ENCODE data around the gene SLC25A33. TPM values are rescaled to one million over a fixed set of nuclear protein-coding genes. Genes with fewer than 3 reads are reported as not detected.
A peak's percentile ranks its signal among the peaks of the same experiment; 100 is the strongest.

Gene SLC25A33
- total RNA-seq, 1 donor from 2014 or later, result 6.4 TPM

DNA sequence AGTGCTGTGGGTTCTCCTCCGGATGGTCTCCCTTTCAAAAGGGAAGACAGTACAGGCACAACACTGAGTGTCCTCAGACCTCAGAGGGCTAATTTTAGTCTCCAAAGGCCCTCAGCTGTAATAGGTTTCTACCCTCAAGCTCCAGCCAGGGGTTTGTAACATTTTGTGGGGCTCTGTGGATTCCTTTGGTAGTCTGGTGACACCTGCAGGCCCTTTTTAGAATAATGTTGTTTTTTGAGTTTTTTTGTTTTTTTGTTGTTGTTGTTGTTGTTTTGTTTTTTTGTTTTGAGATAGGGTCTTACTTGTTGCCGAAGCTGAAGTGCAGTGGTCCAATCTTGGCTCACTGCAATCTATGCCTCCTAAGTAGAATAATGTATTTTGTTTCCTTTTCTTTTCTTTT, 34.5 kb downstream of the SLC25A33 start:
- DNase-seq (ENCODE audit: extremely low spot score in 2 of 2), result no peak
- no peak overlapping the region for H3K4me3 ChIP-seq
- H3K36me3 ChIP-seq, result no peaks in the 10 kb centered on the region
- TF ChIP-seq POLR2A (IDR thresholded peaks at IDR 0.05) (no peak), POLR2AphosphoS5 (IDR thresholded peaks at IDR 0.05; ENCODE audit: insufficient read depth in 1 of 2, low read depth in 1 of 2) (no peak), CTCF (IDR thresholded peaks at IDR 0.05) (peak in 1 of 3 experiments; percentile 12)
- no peaks in the 10 kb centered on the region for H3K9me3 ChIP-seq
- H3K4me1 ChIP-seq, result no peaks in the 10 kb centered on the region
- intact Hi-C loops (cut with DNase I), result loop anchor here (5.0 kb wide), 1 partner anchor 76 kb away; no protein-coding TSS in a partner anchor
- no peaks in the 10 kb centered on the region for H3K27me3 ChIP-seq
- H3K27ac ChIP-seq, result no peak overlapping the region

DNA sequence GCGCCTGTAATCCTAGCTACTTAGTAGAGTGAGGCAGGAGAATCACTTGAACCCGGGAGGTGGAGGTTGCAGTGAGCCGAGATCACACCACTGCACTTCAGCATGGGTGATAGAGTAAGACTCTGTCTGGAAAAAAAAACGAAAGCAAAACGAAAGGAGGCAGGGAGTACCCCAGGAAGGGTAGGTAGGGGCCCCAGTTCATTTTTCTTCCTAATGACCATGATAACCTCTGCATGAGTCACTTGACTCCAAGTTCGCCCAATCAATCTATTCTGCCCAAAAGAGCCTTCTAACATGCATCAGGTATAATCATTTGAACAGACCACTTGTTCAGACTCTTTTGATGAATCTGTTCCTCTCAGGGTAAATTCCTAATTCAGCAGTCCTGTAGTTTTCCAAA, 36.2 kb downstream of the SLC25A33 start:
- H3K27me3 ChIP-seq, result no peaks in the 10 kb centered on the region
- no peak for TF ChIP-seq POLR2A (IDR thresholded peaks at IDR 0.05)
- no peak for TF ChIP-seq CTCF (IDR thresholded peaks at IDR 0.05)
- TF ChIP-seq POLR2AphosphoS5 (IDR thresholded peaks at IDR 0.05; ENCODE audit: insufficient read depth in 1 of 2, low read depth in 1 of 2), result no peak
- DNase-seq (ENCODE audit: extremely low spot score in 2 of 2), result no peak
- no peaks in the 10 kb centered on the region for H3K4me1 ChIP-seq
- no peak overlapping the region for H3K4me3 ChIP-seq
- H3K9me3 ChIP-seq, result no peaks in the 10 kb centered on the region
- no peak overlapping the region for H3K27ac ChIP-seq
- H3K36me3 ChIP-seq, result peaks cover 0 to 2% of the 10 kb centered on the region in 2 donors
- intact Hi-C loops (cut with DNase I), result no loop called here

DNA sequence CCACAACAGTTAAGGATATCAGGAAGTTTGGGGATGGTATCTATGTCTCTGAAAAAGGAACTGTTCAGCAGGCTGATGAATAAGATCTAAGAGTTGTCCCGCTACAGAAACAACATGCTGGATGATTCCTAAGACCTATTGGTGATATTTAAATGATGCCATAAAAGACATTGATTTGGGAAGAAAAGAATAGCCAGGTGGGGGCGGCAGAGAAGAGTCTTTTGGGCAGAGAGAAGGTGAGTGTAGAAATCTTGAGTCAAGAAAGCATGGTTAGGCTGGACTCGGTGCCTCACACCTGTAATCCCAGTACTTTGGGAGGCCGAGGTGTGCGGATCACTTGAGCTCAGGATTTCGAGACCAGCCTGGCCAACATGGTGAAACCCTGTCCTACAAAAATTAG, 37.6 kb downstream of the SLC25A33 start:
- DNase-seq (ENCODE audit: extremely low spot score in 2 of 2), result no peak
- H3K9me3 ChIP-seq, result no peaks in the 10 kb centered on the region
- intact Hi-C loops (cut with DNase I), result no loop called here
- H3K27me3 ChIP-seq, result no peaks in the 10 kb centered on the region
- peaks cover 0 to 8% of the 10 kb centered on the region in 2 donors for H3K36me3 ChIP-seq
- no peaks in the 10 kb centered on the region for H3K4me1 ChIP-seq
- no peak overlapping the region for H3K27ac ChIP-seq
- TF ChIP-seq POLR2A (IDR thresholded peaks at IDR 0.05) (no peak), CTCF (IDR thresholded peaks at IDR 0.05) (no peak), POLR2AphosphoS5 (IDR thresholded peaks at IDR 0.05; ENCODE audit: insufficient read depth in 1 of 2, low read depth in 1 of 2) (no peak)
- no peak overlapping the region for H3K4me3 ChIP-seq

DNA sequence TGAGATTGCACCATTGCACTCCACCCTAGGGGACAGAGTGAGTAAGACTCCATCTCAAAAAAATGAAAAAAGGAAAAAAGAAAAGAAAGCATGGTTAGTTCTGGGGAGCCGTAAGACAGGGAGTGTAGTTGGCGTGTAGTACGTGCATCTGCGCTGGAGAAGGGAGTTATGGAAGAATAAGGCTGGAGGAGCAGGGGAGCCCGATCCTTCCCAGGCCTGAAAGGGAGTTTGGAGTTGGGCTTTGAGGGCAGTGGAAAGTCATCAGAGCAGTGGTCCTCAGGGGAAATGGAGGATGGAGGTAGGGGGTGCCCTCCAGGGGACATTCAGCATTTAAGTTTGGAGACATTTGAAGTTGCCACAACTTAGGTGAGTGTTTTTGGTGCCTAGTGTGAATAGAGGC, 38.2 kb downstream of the SLC25A33 start:
- Histone ChIP-seq H3K4me3 (no peak overlapping the region), H3K4me1 (no peaks in the 10 kb centered on the region), H3K9me3 (no peaks in the 10 kb centered on the region), H3K27me3 (no peaks in the 10 kb centered on the region), H3K36me3 (peaks cover 0 to 8% of the 10 kb centered on the region in 2 donors), H3K27ac (no peak overlapping the region)
- intact Hi-C loops (cut with DNase I), result no loop called here
- DNase-seq (ENCODE audit: extremely low spot score in 2 of 2), result no peak
- no peak for TF ChIP-seq POLR2A (IDR thresholded peaks at IDR 0.05)
- no peak for TF ChIP-seq CTCF (IDR thresholded peaks at IDR 0.05)
- no peak for TF ChIP-seq POLR2AphosphoS5 (IDR thresholded peaks at IDR 0.05; ENCODE audit: insufficient read depth in 1 of 2, low read depth in 1 of 2)

DNA sequence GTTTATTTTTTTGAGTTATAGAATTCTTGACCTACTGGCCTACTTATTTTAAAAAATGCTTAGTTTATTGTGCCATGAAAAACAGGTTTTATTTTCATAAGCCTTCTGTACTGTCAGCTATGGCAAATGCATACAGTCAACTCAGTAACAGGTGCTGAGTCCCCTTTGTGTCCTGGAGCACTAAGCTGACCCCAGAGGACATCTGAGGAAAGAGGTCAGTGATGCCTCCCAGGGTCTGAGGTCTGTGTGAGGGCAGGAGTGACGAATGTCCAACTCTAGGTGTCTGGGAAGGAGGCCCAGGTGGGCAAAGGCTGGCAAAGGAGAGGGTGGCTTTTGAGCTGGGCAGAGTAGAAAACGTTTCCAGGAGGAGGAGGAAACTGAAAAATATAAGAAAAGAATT, 41.7 kb downstream of the SLC25A33 start:
- no peak overlapping the region for H3K27ac ChIP-seq
- no peaks in the 10 kb centered on the region for H3K4me1 ChIP-seq
- TF ChIP-seq POLR2A (IDR thresholded peaks at IDR 0.05) (no peak), POLR2AphosphoS5 (IDR thresholded peaks at IDR 0.05; ENCODE audit: insufficient read depth in 1 of 2, low read depth in 1 of 2) (no peak), CTCF (IDR thresholded peaks at IDR 0.05) (no peak)
- no peak for DNase-seq (ENCODE audit: extremely low spot score in 2 of 2)
- H3K27me3 ChIP-seq, result no peaks in the 10 kb centered on the region
- intact Hi-C loops (cut with DNase I), result no loop called here
- no peak overlapping the region for H3K4me3 ChIP-seq
- peaks cover 0 to 10% of the 10 kb centered on the region in 2 donors for H3K36me3 ChIP-seq
- no peaks in the 10 kb centered on the region for H3K9me3 ChIP-seq
